HepG2 (cell line): Measurements from ENCODE around the gene PRR22. TPM values are rescaled to one million over a fixed set of nuclear protein-coding genes. Genes with fewer than 3 reads are reported as not detected.

Experiments
- ATAC-seq: fragments of 200-7000 bp; cut with Tn5 transposase; 3 replicates; pipeline ENCODE4 v1.9.1; 2020; ENCODE audit warnings: mild to moderate bottlenecking, moderate library complexity
- BruUV-seq: library from RNA; stranded (reverse); fragments of 400-500 nt; replicated peaks from 2 replicates; lab custom pipeline; 2021; lab: Mats Ljungman, UMichigan
- CTCF ChIA-PET: fragments of 300-600 bp; formaldehyde crosslinking; extraction: SDS; loops from one replicate; lab custom pipeline; 2021; ENCODE audit warnings: low total read pairs, inconsistent platforms, low intra/inter-chr PET ratio; lab: Yijun Ruan, JAX
- POLR2A ChIA-PET: fragments of 350-600 bp; sonication (Branson Sonifier 250); formaldehyde crosslinking; loops from one replicate; lab custom pipeline; 2020; ENCODE audit warnings: antibody characterized with exemption, inconsistent platforms; lab: Yijun Ruan, JAX
- DNase-seq: peaks from one replicate; pipeline ENCODE4 v3.0.0-alpha.2; 2015; ENCODE audit warnings: low spot score
- FAIRE-seq: peaks from 3 replicates; lab custom pipeline; 2011; peaks lifted over from hg19 to GRCh38; lab: Jason Lieb, UNC
- H2AFZ ChIP-seq: one replicate; pipeline ENCODE4 v1.6.1; 2011; ENCODE audit warnings: low read length, inconsistent platforms
- H3K27ac ChIP-seq: fragments of 300-600 bp; 3 replicates; pipeline ENCODE4 v1.8.0; 2011; ENCODE audit warnings: mixed run types, mild to moderate bottlenecking, mixed read lengths, low read length, inconsistent platforms; ENCODE audit not compliant: insufficient read depth; ENCODE audit errors: extremely low read length
- H3K27me3 ChIP-seq, 2 experiments: fragments of 200-600 bp in 1 of 2; 2 replicates in 1 of 2; 3 replicates in 1 of 2; pipeline versions ENCODE4 v1.6.0 to v1.8.0; 2011; ENCODE audit warnings: low read length in 2 of 2, mild to moderate bottlenecking in 2 of 2, moderate library complexity in 2 of 2, inconsistent platforms in 1 of 2; ENCODE audit not compliant: insufficient read depth in 2 of 2, control insufficient read depth in 1 of 2
- H3K36me3 ChIP-seq, 2 experiments: fragments of 200-600 bp in 1 of 2; replicated peaks in 1 of 2; 2 replicates in 1 of 2; 3 replicates in 1 of 2; pipeline versions ENCODE4 v1.5.1 to v1.8.0; 2011; ENCODE audit warnings: low read length in 2 of 2, inconsistent platforms in 1 of 2; ENCODE audit not compliant: insufficient read depth in 2 of 2, control insufficient read depth in 1 of 2
- H3K4me1 ChIP-seq: 2 replicates; pipeline ENCODE4 v1.5.1; 2012; ENCODE audit warnings: low read length, inconsistent platforms; ENCODE audit not compliant: insufficient read depth
- H3K4me2 ChIP-seq: 2 replicates; pipeline ENCODE4 v1.6.0; 2011; ENCODE audit warnings: low read depth, low read length, inconsistent platforms
- H3K4me3 ChIP-seq, 3 experiments: fragments of 200-600 bp in 1 of 3; sonication (generic), shearing (Covaris generic) in 1 of 3; replicated peaks in 1 of 3; 2 replicates each; pipeline ENCODE4 v1.5.1; 2011 to 2016; ENCODE audit warnings: low read length in 3 of 3, inconsistent platforms in 2 of 3, low read depth in 2 of 3, mild to moderate bottlenecking in 2 of 3, control low read depth in 1 of 3, mixed read lengths in 1 of 3; ENCODE audit not compliant: insufficient read depth in 1 of 3
- H3K79me2 ChIP-seq: one replicate; pipeline ENCODE4 v1.6.1; 2011; ENCODE audit warnings: low read length, inconsistent platforms; ENCODE audit not compliant: insufficient read depth
- H3K9ac ChIP-seq: 2 replicates; pipeline ENCODE4 v1.6.0; 2011; ENCODE audit warnings: mild to moderate bottlenecking, low read depth, low read length, inconsistent platforms; ENCODE audit not compliant: insufficient read depth
- H3K9me3 ChIP-seq: 2 replicates; pipeline ENCODE4 v1.5.1; 2012; ENCODE audit warnings: mild to moderate bottlenecking, low read length
- H4K20me1 ChIP-seq: 2 replicates; pipeline ENCODE4 v1.6.0; 2011; ENCODE audit warnings: inconsistent platforms, mild to moderate bottlenecking, low read length, moderate library complexity; ENCODE audit not compliant: insufficient read depth
- CCAR2 ChIP-seq: fragments of 200-400 bp; formaldehyde crosslinking; optimal IDR thresholded peaks from 2 replicates; pipeline ENCODE3; 2018; ENCODE audit warnings: low read depth, mild to moderate bottlenecking, low read length, moderate library complexity
- CEBPB ChIP-seq: IDR thresholded peaks from 2 replicates; pipeline ENCODE4 v1.6.1; 2011; ENCODE audit warnings: low read depth, low read length, improper control_type of control experiment, borderline replicate concordance
- FOXC1 ChIP-seq: sonication (generic); formaldehyde crosslinking; IDR thresholded peaks from 2 replicates; pipeline ENCODE4 v1.8.0; 2022; ENCODE audit warnings: mild to moderate bottlenecking, missing genetic modification reagents, borderline replicate concordance
- MATR3 ChIP-seq: sonication (generic); formaldehyde crosslinking; IDR thresholded peaks from 2 replicates; pipeline ENCODE4 v1.4.0; 2020; ENCODE audit warnings: missing genetic modification reagents
- NFE2L1 ChIP-seq: sonication (generic); formaldehyde crosslinking; IDR thresholded peaks from 2 replicates; pipeline ENCODE4 v1.4.0; 2020; ENCODE audit warnings: missing genetic modification reagents, mild to moderate bottlenecking, borderline replicate concordance
- ONECUT2 ChIP-seq: sonication (generic); formaldehyde crosslinking; IDR thresholded peaks from 2 replicates; pipeline ENCODE4 v1.4.0; 2020; ENCODE audit warnings: missing genetic modification reagents
- TBL1XR1 ChIP-seq: fragments of 150-350 bp; IDR thresholded peaks from 2 replicates; pipeline ENCODE4 v1.6.1; 2014; ENCODE audit warnings: borderline replicate concordance, low read length; ENCODE audit not compliant: partially characterized antibody
- ZBED4 ChIP-seq: sonication (generic); formaldehyde crosslinking; IDR thresholded peaks from 2 replicates; pipeline ENCODE4 v1.4.0; 2020; ENCODE audit warnings: missing genetic modification reagents, borderline replicate concordance
- ZNF557 ChIP-seq: sonication (generic); formaldehyde crosslinking; IDR thresholded peaks from 2 replicates; pipeline ENCODE4 v1.4.0; 2020; ENCODE audit warnings: missing genetic modification reagents
- ZNF776 ChIP-seq: sonication (generic); formaldehyde crosslinking; IDR thresholded peaks from 2 replicates; pipeline ENCODE4 v1.4.0; 2020; ENCODE audit warnings: mild to moderate bottlenecking, missing genetic modification reagents
- ZNF839 ChIP-seq: sonication (generic); formaldehyde crosslinking; IDR thresholded peaks from 2 replicates; pipeline ENCODE4 v1.4.0; 2020; ENCODE audit warnings: missing genetic modification reagents, mild to moderate bottlenecking, borderline replicate concordance
- ZNF878 ChIP-seq: sonication (generic); formaldehyde crosslinking; IDR thresholded peaks from 2 replicates; pipeline ENCODE4 v1.8.1; 2023; ENCODE audit warnings: mild to moderate bottlenecking, missing genetic modification reagents, moderate library complexity
- WGBS: methylation state at CpG from one replicate; pipeline ENCODE4 v1.1.6; 2017; ENCODE audit warnings: low lambda C conversion rate; 5-methylcytosine and 5-hydroxymethylcytosine counted together
- in situ Hi-C: cut with HindIII; loops from 2 replicates; pipeline ENCODE4 v1.10.0; 2017; ENCODE audit warnings: low pct_unique_long_range_greater_than_20kb; ENCODE audit not compliant: extremely low pct_ligation_motif_present
- intact Hi-C: fragments of 100-400 bp; cut with micrococcal nuclease; formaldehyde crosslinking; loops from one replicate; pipeline ENCODE4 v1.10.0; 2022; ENCODE audit not compliant: unreplicated experiment
- polyA plus RNA-seq, 8 experiments: library from polyadenylated mRNA; depleted of rRNA in 3 of 8; stranded (reverse) in 7 of 8; unstranded in 1 of 8; fragments of >200 nt; fragmentation: Illumina TruSeq in 4 of 8; extraction: Trizol in 4 of 8; gene quantifications; 2 replicates each; pipeline versions ENCODE4 v1.2.1 to v1.2.3, GENCODE V29; 2011 to 2016; ENCODE audit warnings: low read depth in 4 of 8, missing spikeins in 1 of 8, mixed read lengths in 1 of 8; ENCODE audit not compliant: insufficient read depth in 1 of 8
- total RNA-seq, 5 experiments: library from RNA; depleted of rRNA; stranded (reverse); fragments of >200 nt; fragmentation: Illumina TruSeq; extraction: Trizol; gene quantifications; 2 replicates each; pipeline ENCODE4 v1.2.3, GENCODE V29; 2016; ENCODE audit warnings: low read depth in 1 of 5
- TF ChIP-seq, protein P1 (sequence below): sonication (generic); formaldehyde crosslinking; IDR thresholded peaks from 2 replicates; pipeline ENCODE4 v1.4.0; 2020; ENCODE audit warnings: mild to moderate bottlenecking, missing genetic modification reagents
- TF ChIP-seq, protein P2 (sequence below): sonication (generic); formaldehyde crosslinking; IDR thresholded peaks from 2 replicates; pipeline ENCODE4 v1.5.0; 2020; ENCODE audit warnings: missing genetic modification reagents, mild to moderate bottlenecking, borderline replicate concordance
- TF ChIP-seq, protein P3 (sequence below): sonication (generic); formaldehyde crosslinking; IDR thresholded peaks from 2 replicates; pipeline ENCODE4 v1.4.0; 2020; ENCODE audit warnings: low read depth, mild to moderate bottlenecking, missing genetic modification reagents

PRR22 gene
- total and polyA plus RNA-seq, 2 of the 13 experiments (the other 11 are each of a cell fraction or from before 2014, with no cell fraction given): 0.84 to 2.3 TPM

DNA sequence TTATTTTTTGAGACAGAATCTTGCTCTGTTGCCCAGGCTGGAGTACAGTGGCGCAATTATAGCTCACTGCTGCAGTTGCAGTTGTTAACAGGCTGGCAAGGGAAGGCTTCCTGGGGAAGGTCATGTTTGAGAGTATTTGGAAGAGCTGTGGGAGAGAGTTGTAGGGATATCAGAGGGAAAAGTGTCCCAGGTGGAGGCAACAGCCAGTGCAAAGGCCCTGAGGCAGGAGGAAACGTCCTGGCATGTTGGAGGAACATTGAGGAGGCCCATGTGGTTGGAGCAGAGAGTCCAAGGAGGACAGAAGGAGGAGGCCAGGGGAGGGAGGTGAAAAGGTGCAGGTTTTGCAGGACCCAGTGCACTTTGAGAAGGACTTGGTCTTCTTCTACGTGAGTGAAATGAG lies 8.6 kb upstream of the PRR22 start:
- no peak for ATAC-seq
- POLR2A ChIA-PET: interaction anchor here (0.7 kb wide), 1 partner anchor 35 kb away, joined by 3 read pairs; no protein-coding TSS in a partner anchor
- BruUV-seq: no TSS peak
- Histone ChIP-seq H2AFZ (no peak overlapping the region), H3K27me3 (peaks cover 0 to 5% of the 10 kb centered on the region in 2 experiments; a peak in 1 of 5 replicates), H3K36me3 (peaks cover 6 to 17% of the 10 kb centered on the region in 2 experiments; a peak in 3 of 5 replicates), H3K4me2 (no peak overlapping the region), H3K4me1 (peaks cover 29% of the 10 kb centered on the region), H3K27ac (no peak overlapping the region), H3K79me2 (no peaks in the 10 kb centered on the region), H3K9me3 (no peaks in the 10 kb centered on the region), H3K4me3 (no peak overlapping the region), H4K20me1 (no peaks in the 10 kb centered on the region), H3K9ac (no peak overlapping the region)
- FAIRE-seq: no peak
- WGBS: 70% methylated on average over 3 of the region's 3 CpGs
- intact Hi-C loops: no loop called here
- DNase-seq: no peak
- no peak for TF ChIP-seq ONECUT2
- TF ChIP-seq TBL1XR1: no peak
- no peak for TF ChIP-seq NFE2L1
- TF ChIP-seq, protein P1, sequence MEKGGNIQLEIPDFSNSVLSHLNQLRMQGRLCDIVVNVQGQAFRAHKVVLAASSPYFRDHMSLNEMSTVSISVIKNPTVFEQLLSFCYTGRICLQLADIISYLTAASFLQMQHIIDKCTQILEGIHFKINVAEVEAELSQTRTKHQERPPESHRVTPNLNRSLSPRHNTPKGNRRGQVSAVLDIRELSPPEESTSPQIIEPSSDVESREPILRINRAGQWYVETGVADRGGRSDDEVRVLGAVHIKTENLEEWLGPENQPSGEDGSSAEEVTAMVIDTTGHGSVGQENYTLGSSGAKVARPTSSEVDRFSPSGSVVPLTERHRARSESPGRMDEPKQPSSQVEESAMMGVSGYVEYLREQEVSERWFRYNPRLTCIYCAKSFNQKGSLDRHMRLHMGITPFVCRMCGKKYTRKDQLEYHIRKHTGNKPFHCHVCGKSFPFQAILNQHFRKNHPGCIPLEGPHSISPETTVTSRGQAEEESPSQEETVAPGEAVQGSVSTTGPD (CRISPR knock-in tag): no peak
- TF ChIP-seq, protein P2, sequence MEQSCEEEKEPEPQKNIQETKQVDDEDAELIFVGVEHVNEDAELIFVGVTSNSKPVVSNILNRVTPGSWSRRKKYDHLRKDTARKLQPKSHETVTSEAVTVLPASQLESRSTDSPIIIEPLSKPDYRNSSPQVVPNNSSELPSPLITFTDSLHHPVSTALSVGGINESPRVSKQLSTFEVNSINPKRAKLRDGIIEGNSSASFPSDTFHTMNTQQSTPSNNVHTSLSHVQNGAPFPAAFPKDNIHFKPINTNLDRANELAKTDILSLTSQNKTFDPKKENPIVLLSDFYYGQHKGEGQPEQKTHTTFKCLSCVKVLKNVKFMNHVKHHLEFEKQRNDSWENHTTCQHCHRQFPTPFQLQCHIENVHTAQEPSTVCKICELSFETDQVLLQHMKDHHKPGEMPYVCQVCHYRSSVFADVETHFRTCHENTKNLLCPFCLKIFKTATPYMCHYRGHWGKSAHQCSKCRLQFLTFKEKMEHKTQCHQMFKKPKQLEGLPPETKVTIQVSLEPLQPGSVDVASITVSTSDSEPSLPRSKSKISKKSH: no peak
- TF ChIP-seq, protein P3, sequence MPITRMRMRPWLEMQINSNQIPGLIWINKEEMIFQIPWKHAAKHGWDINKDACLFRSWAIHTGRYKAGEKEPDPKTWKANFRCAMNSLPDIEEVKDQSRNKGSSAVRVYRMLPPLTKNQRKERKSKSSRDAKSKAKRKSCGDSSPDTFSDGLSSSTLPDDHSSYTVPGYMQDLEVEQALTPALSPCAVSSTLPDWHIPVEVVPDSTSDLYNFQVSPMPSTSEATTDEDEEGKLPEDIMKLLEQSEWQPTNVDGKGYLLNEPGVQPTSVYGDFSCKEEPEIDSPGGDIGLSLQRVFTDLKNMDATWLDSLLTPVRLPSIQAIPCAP (CRISPR knock-in tag): no peak
- TF ChIP-seq ZNF878 (CRISPR knock-in tag): no peak
- no peak for TF ChIP-seq ZBED4 (CRISPR knock-in tag)
- no peak for TF ChIP-seq CEBPB
- no peak for TF ChIP-seq FOXC1 (CRISPR knock-in tag)
- no peak for TF ChIP-seq MATR3
- TF ChIP-seq ZNF839 (CRISPR knock-in tag): no peak
- TF ChIP-seq CCAR2: no peak
- no peak for TF ChIP-seq ZNF557
- TF ChIP-seq ZNF776 (CRISPR knock-in tag): no peak
- CTCF ChIA-PET: interaction anchor here (2.2 kb wide), 1 partner anchor 19 kb away, joined by 8 read pairs; no protein-coding TSS in a partner anchor
- in situ Hi-C loops: no loop called here
